Esophagus (tissue), 2 donors: ENCODE measurements around the gene SPTLC3. TPM values are rescaled to one million over a fixed set of nuclear protein-coding genes. Genes with fewer than 3 reads are reported as not detected.

ENCODE experiments used
- H3K27ac ChIP-seq, 2 donors: one replicate each; pipeline ENCODE4 v1.5.1; 2013; ENCODE audit warnings: low read depth in 2 of 2, mild to moderate bottlenecking in 2 of 2, inconsistent platforms in 1 of 2, low read length in 1 of 2, moderate library complexity in 1 of 2
- H3K27me3 ChIP-seq, 2 donors: one replicate each; pipeline ENCODE4 v1.6.1; 2013; ENCODE audit warnings: low read length in 2 of 2, control low read depth in 1 of 2, mild to moderate bottlenecking in 1 of 2; ENCODE audit not compliant: insufficient read depth in 2 of 2, control insufficient read depth in 1 of 2
- H3K36me3 ChIP-seq, 2 donors: one replicate each; pipeline ENCODE4 v1.6.1; 2013; ENCODE audit warnings: low read length in 1 of 2; ENCODE audit not compliant: control insufficient read depth in 2 of 2, insufficient read depth in 2 of 2
- H3K4me1 ChIP-seq, 2 donors: one replicate each; pipeline ENCODE4 v1.6.1; 2013; ENCODE audit warnings: low read length in 1 of 2; ENCODE audit not compliant: control insufficient read depth in 2 of 2, insufficient read depth in 2 of 2
- H3K4me3 ChIP-seq, 2 donors: one replicate each; pipeline ENCODE4 v1.5.1; 2013; ENCODE audit warnings: low read length in 2 of 2, mild to moderate bottlenecking in 2 of 2, low read depth in 1 of 2, moderate library complexity in 1 of 2
- H3K9me3 ChIP-seq, 2 donors: one replicate each; pipeline ENCODE4 v1.6.1; 2013; ENCODE audit warnings: mild to moderate bottlenecking in 2 of 2, low read depth in 1 of 2, low read length in 1 of 2, moderate library complexity in 1 of 2; ENCODE audit not compliant: control insufficient read depth in 2 of 2, insufficient read depth in 1 of 2
- WGBS, 2 donors: extraction: QIAGEN DNeasy Blood & Tissue Kit; methylation state at CpG; one replicate each; pipeline ENCODE4 v1.1.7; 2013; 5-methylcytosine and 5-hydroxymethylcytosine counted together
- polyA plus RNA-seq, 2 donors: library from polyadenylated mRNA; stranded (reverse); fragments of 200-250 nt; gene quantifications; one replicate each; pipeline ENCODE4 v1.2.3, GENCODE V29; 2013
- donor health status: healthy with polysubstance abuse.
- donor health status: Bipolar disorder and iron deficiency.

SPTLC3 gene
- 1 to 10 TPM; 3.5 TPM for polyA plus RNA-seq

DNA sequence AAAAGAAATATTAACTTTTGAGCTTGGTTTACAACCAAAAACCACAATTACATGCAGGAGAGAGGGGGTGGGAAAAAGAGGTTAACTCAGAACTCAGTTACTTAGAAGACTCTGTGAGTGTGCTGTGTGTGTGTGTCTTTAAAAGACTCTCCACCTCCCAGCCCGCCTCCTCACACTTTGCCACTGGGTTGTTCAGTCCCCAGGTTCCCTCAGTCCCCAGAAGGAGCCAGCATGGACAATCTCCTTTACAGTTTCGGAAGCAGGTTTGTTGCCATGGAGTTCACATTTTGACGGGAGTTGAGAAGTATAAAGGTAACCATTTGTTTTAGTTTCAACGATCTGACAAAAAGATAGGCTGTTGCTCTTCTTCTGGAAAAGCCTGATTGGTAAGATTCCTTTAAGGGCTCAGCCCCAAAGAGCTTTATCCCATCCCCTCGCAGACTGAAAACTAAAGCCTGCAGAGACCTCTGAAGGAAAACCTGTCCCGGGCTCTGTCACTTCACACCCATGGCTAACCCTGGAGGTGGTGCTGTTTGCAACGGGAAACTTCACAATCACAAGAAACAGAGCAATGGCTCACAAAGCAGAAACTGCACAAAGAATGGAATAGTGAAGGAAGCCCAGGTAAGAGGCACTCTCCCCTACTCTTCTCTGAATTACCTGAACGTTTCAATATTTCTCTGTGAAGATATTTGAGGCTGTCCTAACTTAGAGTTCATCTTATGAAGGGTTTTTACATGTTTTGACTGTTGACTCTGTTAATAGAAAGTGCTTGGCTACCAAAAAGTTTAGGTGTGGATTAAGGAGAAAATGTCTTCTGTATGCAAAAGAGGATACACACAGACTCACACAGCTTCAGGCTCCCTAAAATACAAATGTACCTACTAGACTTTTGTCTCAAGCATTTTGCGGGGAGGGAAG lies at the start of gene SPTLC3:
SPTLC3 (plus strand) TSS at position 212 of the 921 bp plus-strand sequence; CDS start at position 508, 296 bp downstream.
- WGBS, 2 donors, result 3 to 4% methylated on average over 9 of the region's 9 CpGs
- no peaks in the 10 kb centered on the region for H3K27me3 ChIP-seq
- peaks cover 5 to 6% of the 10 kb centered on the region in 2 donors for H3K4me1 ChIP-seq
- H3K36me3 ChIP-seq, result no peaks in the 10 kb centered on the region
- H3K9me3 ChIP-seq, result no peaks in the 10 kb centered on the region
- H3K27ac ChIP-seq, result peak within 1 kb of the TSS; percentile 81 to 86
- H3K4me3 ChIP-seq, result peak within 1 kb of the TSS; percentile 45 to 54

DNA sequence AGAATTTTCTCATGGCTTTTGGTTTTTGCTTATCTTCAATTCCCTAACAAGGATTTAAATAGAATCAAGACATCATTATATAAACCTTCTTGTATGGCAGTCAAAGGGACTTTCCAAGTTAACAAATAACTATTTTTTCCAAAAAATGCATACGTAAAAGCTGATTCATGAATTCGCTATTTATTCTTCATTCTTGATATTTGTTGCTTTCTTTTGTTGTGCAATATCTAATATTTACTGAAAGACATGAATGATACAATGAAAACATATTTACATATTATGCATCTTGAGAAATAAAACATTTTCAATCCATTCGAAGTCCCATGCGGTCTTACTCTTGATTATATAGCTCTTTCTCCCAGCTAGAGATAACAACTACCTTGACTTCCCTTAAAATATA lies 47.0 kb upstream of the SPTLC3 start:
- no peak overlapping the region for H3K4me3 ChIP-seq
- H3K36me3 ChIP-seq, result no peaks in the 10 kb centered on the region
- H3K9me3 ChIP-seq, result no peaks in the 10 kb centered on the region
- H3K27me3 ChIP-seq, result no peaks in the 10 kb centered on the region
- WGBS, 2 donors, result 85 to 95% methylated on average over 4 of the region's 4 CpGs
- no peaks in the 10 kb centered on the region for H3K4me1 ChIP-seq
- no peak overlapping the region for H3K27ac ChIP-seq

DNA sequence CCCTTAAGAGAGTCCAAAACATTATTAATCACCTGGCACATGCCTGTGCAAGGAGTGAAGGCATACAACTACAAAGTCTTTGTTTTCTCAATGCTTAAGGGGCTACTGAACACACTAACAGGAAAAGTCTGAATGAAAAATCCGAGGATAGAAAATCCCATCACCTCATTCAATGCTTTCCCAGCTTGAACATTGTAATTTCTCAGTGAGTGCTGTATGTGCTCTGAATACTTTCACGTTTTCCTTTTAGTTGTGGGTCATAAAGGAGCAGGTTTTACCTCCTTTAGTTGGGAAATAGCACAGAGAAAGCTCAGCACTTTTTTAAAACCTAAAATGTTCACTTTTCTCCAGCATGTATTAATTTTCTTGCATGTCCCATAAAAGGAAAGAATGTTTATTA lies 45.9 kb upstream of the SPTLC3 start:
- 33 to 47% methylated on average over 2 of the region's 2 CpGs for WGBS, 2 donors
- Histone ChIP-seq H3K36me3 (no peaks in the 10 kb centered on the region), H3K27me3 (no peaks in the 10 kb centered on the region), H3K4me1 (no peaks in the 10 kb centered on the region), H3K27ac (no peak overlapping the region), H3K4me3 (no peak overlapping the region), H3K9me3 (no peaks in the 10 kb centered on the region)

DNA sequence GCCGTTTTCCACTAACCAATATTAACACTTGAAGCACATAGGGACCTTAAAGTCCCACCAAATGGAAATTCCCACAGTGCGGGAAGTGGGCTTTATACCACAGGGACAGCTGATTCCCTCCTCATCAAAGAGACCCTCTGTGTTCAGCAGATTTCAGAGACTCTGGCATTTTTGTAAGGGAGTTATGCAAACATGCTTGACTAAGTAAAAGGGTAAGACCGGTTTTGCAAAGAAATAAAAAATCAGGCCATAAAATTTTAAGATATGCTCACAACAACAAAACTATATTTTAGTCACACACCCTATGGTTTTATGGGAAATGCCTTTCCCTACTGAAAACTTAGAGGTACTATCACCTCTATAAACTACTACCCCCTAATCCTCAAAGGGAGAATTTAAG lies 45.4 kb upstream of the SPTLC3 start:
- no peaks in the 10 kb centered on the region for H3K9me3 ChIP-seq
- 57 to 61% methylated on average over 3 of the region's 3 CpGs for WGBS, 2 donors
- no peak overlapping the region for H3K27ac ChIP-seq

DNA sequence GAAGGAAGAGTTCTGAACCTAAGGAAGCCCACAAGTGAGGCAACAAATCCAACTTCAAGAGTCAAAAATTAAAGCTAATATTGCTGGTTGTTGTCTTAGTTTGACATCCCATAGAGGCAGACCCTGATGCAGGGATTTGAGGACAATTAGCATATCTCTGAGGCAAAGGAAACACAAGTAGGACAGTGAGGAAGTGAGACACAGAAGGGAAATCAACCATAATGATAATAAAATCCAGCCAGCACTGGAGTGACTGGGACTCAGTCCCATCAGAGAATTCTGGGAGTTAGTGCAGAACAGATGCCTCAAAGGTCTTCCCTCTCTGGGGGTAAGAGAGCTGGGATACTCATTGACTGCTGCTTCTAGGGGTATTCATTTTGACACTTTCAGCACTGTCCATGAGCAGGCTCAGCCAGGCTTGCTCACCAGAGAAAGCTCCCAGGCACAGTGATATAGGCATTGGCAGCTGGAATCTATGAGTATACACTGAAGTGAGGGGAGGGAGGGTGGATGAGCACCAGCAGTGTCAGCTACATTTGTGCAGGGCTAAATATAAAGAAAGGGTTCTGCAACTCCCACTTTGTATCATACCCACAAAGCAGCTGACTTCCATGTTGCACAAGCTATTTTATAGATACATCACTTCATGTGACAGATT lies 43.4 kb upstream of the SPTLC3 start:
- H3K9me3 ChIP-seq, result no peaks in the 10 kb centered on the region
- H3K27me3 ChIP-seq, result no peaks in the 10 kb centered on the region
- no peaks in the 10 kb centered on the region for H3K4me1 ChIP-seq
- no peak overlapping the region for H3K27ac ChIP-seq
- no peak overlapping the region for H3K4me3 ChIP-seq
- H3K36me3 ChIP-seq, result no peaks in the 10 kb centered on the region

More for the DNA sequence above, 45.4 kb upstream of the SPTLC3 start:
- Histone ChIP-seq H3K4me1 (no peaks in the 10 kb centered on the region), H3K36me3 (no peaks in the 10 kb centered on the region), H3K27me3 (no peaks in the 10 kb centered on the region), H3K4me3 (no peak overlapping the region)

DNA sequence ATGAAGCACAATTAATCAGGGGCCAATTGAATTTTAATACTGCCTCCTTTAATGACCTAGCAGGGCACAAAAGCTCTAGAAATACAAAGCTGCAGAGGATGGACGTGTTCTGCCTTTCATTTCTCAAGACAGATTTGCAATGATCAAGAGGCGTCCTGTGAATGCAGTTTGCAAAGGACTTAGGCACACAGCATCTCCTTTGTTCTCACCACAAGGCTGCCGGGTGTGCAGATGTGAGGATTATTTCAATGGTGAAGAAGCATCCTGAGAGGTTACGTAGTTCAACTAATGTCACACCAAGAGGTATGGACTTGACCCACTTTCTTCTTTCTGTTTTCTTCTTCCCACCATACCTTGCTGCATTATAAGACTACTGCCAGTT lies 42.9 kb upstream of the SPTLC3 start:
- Histone ChIP-seq H3K27me3 (no peaks in the 10 kb centered on the region), H3K36me3 (no peaks in the 10 kb centered on the region), H3K9me3 (no peaks in the 10 kb centered on the region), H3K27ac (no peak overlapping the region), H3K4me1 (no peaks in the 10 kb centered on the region), H3K4me3 (no peak overlapping the region)
- WGBS, 2 donors, result 72 to 83% methylated on average over 4 of the region's 4 CpGs

DNA sequence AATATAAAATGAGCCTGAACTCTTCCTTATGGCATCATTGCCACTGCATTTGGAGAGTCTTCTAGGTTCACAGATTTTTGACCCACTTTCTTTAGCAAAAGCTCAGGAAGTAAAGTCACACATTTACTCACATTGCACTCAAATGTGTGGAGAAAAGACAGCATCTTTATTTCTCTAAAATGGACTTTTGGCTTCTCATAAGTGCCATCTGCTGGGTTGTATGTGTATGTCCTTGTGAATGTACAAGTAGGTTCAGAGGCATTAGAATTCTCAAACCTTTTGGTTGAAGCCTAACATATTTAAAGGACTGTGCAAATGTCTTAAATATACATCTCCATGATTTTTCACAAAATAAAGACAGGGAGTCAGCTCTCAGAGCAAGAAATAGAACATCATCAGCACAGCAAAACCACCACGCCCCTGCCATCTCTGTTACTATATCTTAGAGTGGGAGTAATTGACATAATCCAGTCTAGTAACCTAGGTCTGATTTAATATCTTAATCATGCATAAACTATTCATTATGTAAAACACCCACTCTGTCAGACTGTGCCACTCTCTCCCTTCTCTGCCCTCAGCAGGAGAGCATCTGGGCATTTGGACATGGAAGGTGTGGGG lies 42.2 kb upstream of the SPTLC3 start:
- Histone ChIP-seq H3K9me3 (no peaks in the 10 kb centered on the region), H3K4me3 (no peak overlapping the region)

DNA sequence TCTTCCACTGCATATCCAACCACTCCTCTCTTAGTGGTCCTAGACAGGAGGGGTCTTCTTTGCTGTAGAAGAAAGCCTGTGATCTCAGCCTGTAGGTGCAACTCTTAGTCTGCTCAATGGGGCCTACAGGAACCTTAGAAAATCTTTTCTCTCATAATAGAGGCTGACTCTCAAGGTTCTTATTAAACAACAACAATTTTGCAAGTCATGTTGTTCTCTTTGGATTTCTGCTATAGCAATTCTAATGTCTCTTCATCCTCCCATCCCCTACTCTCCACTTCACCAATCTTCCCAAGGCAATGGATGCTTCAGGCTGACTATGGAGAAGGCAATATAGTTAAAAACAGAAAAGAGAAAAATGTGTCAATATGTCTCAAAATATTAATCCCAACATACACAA lies 40.8 kb upstream of the SPTLC3 start:
- no peaks in the 10 kb centered on the region for H3K27me3 ChIP-seq
- H3K4me1 ChIP-seq, result no peaks in the 10 kb centered on the region
- no peak overlapping the region for H3K27ac ChIP-seq
- no peaks in the 10 kb centered on the region for H3K9me3 ChIP-seq
- no peaks in the 10 kb centered on the region for H3K36me3 ChIP-seq
- no peak overlapping the region for H3K4me3 ChIP-seq

More for the DNA sequence above, 42.2 kb upstream of the SPTLC3 start:
- Histone ChIP-seq H3K27ac (no peak overlapping the region), H3K4me1 (no peaks in the 10 kb centered on the region), H3K27me3 (no peaks in the 10 kb centered on the region), H3K36me3 (no peaks in the 10 kb centered on the region)
- WGBS, 2 donors, result 40 to 51% methylated on average over 1 of the region's 1 CpG

DNA sequence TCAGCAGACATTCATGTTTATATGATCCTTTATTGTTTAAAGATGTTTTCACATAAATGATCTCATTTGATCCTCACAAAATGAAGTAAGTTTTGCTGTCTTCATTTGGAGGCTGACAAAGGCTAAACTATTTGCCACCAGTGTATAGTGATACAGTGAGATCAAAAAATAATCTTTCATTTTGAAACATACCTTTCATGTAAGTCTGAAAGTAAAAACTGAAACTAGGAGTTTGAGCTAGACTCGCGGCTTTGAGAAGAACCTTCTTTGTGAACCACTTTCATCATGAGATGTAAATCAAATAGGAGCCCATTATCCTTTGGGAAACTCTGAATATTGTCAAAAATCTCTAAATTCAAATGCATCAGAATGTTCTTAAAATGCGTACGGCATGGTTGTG lies 40.3 kb upstream of the SPTLC3 start:
- H3K9me3 ChIP-seq, result no peaks in the 10 kb centered on the region
- H3K27me3 ChIP-seq, result no peaks in the 10 kb centered on the region
- 79 to 81% methylated on average over 4 of the region's 4 CpGs for WGBS, 2 donors
- no peak overlapping the region for H3K27ac ChIP-seq
- H3K36me3 ChIP-seq, result no peaks in the 10 kb centered on the region
- no peak overlapping the region for H3K4me3 ChIP-seq
- no peaks in the 10 kb centered on the region for H3K4me1 ChIP-seq
